Activated CD4-positive, CD25-positive, alpha-beta regulatory T cell treated with anti-CD3 and anti-CD28 coated beads, Interleukin-2, amount 50 U/mL, for 24 hours (primary cell): ENCODE results near the gene SRSF4.

Source experiments
- ATAC-seq, 2 donors: fragments of 150-1000 bp; cut with Tn5 transposase; one replicate each; pipeline ENCODE4 v1.10.0; 2021; ENCODE audit warnings: mild to moderate bottlenecking in 1 of 2, moderate library complexity in 1 of 2

The SRSF4 gene

DNA sequence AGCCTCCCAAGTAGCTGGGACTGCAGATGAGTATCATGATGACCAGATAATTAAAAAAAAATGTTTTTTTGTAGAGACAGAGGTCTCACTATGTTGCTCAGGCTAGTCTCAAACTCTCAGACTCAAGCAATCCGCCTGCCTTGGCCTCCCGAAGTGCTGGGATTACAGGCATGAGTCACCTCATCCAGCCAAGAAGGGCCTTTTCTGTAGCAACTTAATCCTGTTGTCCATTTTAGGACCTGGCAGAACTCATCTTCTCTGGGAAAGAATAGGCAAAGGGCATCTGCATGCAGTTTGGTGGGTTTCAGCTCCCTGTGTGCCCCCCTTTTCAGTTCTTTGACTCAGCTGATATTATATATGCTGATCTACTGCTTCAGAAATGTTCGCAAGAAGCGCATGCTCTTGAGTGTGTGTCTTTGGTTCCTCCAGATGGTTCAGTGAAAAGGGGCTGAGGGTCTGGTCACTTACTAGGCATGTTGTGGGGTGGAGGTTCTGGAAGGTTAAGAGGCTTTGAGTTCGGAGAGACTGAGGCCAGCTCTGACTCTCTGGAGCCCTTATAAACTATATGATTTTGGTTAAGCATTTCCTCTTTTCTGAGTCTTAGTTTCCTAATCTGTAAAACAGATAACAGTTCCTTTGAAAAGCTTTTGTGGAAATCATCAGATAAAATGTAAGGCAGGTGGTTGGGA is 19.4 kb upstream of the SRSF4 start:
- no peak for ATAC-seq

DNA sequence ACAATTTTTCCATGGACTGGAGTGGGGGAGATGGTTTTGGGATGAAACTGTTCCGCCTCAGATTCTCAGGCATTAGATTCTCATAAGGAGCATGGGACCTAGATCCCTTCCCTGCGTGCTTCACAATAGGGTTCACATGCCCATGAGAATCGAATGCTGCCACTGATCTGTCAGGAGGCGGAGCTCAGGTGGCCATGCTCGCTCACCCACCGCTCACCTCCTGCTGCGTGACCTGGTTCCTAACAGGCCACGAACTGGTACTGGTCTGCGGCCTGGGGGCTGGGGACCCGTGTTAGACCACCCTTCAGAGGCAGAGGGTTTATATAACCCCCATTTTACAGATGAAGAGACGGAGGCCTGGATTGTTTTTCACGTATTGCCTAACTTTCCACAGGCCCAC is 16.3 kb upstream of the SRSF4 start:
- no peak for ATAC-seq

DNA sequence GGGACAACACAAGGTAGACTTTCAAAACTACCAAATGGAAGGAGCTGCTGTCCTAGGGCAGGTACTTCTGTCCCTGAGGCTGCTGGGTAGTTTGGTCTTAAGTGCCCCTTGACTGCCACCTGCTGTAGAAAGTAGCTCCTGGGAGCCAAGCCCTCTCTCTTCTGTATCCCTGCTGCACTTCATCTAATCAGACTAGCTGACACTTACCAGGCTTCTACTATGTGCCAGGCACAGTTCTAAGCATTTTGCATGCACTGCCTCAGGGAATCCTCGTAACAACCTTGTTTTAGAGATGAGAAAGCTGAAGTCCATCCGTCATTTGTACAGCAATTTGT is 15.9 kb upstream of the SRSF4 start:
- peak; percentile 73 to 76 for ATAC-seq

DNA sequence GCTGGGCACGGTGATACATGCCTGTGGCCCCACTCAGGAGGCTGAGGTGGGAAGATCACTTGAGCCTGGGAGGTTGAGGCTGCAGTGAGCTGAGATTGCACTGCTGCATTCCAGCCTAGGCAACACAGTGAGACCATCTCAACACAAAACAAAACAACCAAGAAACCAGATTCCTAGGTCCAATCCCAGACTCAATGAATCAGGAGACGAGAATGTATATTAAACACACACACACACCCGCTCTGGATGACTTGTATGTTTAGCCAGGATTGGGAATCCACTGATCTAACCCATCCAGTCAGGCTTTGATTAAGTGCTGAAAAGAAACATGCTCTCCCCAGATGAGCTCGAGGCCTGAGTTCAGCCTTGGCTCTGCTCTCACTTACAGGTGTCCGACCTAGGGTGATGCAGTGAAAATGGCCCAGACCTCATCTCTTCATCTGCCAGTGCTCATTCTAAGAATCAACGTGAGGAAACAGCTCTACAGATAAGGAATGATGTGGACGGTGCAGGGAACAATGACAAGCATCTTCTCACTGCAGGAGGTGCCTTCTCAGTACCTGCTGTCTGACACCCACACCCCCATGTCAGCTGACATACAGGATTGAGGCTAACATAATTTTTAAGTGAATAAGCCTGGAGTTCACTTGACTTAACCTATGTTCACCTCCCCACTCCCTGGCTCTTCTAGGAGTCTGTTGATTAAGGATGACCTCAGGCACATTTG is 15.3 kb upstream of the SRSF4 start:
- no peak for ATAC-seq

DNA sequence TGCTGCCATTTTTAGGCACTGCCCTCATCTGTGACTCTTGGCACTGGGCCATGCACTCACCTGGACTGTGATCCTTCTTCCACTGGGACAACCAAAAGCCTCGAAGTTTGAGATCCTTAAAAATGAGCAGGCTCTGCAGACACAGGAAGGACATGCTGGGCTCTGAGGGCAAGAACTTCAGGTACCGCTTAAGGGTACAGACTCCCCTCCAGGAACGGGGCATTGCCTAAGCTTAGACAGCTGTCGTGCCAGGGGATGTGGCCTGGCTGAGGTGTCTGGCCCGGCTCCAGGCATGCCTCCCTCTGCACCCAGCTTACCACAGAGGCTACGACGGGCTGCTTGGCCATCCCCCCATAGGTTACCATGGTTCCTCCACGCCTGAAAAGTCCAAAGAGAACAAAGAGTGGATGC is 14.2 kb upstream of the SRSF4 start:
- no peak for ATAC-seq

DNA sequence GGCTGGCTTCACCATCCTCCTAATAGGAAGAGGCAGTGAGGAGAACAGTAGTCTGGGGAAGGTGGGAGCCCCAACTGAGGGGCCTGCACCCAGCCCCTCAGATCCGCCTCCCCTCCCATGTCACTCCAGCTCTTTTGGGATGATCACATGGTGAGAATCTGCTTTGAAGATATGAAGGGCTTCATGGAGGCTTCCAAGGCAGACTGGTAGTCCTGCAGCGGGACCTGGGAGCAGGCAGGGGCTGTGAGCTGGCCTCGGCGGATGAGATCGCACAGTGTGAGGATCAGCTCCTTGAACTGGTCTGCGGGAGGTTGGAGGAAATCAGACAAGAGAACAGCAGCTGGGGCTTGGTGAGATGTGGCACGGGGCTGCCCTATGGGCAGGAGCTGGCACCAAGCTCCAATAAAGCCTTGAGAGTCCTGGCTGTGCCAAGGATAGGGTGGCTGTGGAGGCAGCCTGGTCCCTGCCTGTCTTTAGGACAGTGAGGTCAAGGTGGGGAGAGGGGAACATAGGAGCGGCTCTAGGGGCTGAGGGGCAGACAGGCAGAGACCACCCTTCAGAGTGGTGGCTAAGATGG is 12.3 kb upstream of the SRSF4 start:
- ATAC-seq: no peak

DNA sequence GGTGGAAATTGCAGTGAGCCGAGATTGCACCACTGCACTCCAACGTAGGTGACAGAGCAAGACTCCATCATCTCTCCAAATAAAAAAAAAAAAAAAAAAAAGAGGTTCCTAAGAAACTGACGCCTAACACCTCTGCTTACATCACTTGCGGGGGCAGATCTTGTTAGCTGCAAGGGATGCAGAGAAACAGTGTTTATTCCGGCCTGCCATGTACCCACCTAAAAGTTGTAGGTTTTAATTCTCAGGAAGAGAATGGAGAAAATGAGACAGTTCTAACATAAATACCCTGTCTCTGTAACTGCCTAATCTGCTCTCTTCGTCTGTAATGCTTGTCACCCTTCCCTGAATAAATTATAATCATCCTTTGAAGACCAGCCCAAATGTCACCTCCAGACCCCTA is 9.0 kb upstream of the SRSF4 start:
- ATAC-seq: no peak

DNA sequence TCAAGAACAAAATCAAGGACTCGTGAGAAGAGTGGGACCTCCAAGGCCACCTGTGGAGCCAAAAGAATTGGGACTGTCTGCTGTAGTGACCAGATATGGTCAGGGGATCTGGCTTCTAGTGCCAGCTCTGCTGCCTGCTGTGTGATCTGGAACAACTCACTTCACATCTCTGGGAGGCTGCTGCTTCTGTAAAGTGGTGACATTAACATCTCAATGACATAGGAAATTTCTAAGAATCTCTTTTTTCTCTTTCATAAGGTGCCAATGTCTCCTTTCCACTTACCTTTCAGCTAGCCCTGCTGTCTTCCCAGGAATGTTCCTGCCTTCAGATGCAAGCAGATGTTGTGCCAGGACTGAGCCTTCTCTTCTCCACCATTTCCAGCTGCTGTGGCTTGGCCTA is 5.0 kb upstream of the SRSF4 start:
- ATAC-seq: no peak

DNA sequence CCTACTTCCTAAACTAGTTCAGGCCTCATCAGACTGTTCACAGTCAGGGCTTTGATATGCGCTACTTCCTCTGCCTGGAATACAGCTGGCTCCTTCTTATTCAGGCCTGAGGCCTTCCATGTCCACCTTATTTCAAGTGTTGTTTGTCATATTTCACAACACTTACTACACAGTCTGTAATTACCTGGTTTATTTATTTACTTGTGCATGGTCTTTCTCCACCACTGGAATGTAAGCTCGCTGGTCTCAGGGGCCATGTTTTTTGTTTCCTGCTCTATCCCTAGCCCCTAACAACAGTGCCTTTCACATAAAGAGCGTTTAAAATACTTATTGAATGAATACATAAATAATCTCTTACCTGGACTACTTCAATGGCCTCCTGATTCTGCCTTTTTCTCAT is 4.6 kb upstream of the SRSF4 start:
- ATAC-seq: no peak

DNA sequence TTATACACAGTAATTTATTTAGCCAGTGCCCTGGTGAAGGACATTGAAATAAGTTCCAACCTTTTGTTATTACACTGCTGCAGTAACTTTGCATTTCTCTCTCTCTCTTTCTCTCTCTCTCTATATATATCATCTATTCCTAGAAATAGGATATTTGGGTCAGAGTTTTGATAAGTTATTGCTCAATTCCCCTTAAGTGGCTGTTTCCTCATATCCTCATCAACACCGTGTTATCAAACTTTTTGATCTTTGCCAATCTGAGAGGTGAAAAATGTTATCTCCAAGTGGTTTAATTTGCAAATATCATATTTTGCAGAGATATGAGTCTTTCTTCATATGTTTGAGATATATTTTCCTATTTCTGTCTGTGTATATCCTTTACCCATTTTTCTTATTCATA is 1.6 kb upstream of the SRSF4 start:
- ATAC-seq: no peak

DNA sequence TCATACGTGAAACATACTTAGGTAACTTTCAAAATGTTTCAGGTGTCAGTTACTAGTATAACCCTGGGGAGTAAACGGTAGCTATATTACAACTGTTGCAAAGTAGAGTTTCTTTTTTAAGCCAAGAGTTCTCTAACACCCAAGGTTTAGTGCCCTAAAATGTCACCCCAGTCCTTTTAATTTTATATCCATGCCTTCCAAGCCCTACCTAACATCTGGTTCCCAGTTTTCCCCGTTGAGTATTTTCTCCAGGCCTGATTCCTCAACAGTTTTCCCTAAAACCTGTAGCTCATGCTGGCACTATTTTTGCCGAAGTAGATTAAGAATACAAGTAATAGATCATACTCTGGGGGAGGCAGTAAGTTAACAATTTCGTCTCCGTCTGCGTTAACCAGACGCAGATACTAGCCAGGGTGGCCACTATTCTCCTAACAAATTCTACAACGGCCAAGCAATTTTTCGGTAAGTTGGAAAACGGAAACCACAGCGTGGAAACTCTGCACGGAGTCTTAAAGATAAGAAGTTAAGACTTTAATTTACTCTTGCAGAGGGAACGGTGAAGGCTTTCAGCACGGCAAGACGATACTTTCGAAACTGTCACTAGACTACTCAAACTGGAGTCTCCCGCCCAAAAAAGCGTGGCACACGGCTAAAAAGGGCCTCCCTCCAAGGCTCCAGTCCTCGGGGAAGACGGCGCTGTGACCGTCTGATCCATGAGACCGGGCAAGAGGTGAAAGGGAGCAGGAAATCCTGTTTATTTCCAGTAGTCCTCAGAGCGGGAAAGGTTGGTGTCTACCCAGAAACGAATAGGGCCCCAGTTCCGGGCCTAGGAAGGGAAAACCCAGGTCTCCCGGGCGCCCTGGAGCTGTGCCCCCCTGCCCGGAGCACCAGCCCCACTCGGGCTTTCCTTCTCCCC is 945 bp downstream of the SRSF4 start:
- ATAC-seq: no peak

DNA sequence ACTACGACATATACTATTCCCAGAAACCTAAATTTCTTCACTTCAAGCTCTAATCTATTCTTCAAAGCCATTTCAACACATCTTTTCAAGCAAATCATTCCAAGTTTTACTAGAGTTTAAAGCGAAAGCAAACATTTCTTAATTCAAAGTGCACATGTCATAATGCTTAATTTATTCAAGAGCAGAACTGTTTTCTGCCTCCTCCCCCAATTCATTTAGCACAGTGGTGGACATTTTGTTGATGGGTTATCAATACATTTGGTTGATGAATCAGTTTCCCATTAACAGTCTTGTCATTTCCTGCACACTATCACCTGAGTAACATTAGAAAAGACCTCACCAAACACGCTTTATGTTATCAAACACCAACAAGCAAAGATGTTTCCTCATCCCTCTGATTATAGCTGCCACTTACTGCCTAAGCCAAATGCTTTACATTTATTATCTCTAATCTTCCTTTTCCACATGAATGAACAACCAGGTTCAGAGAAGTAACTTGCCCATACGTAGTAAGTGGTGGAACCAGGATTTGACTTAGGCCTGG is 2.0 kb downstream of the SRSF4 start:
- peak in 1 of 2 donors; percentile 14 for ATAC-seq

DNA sequence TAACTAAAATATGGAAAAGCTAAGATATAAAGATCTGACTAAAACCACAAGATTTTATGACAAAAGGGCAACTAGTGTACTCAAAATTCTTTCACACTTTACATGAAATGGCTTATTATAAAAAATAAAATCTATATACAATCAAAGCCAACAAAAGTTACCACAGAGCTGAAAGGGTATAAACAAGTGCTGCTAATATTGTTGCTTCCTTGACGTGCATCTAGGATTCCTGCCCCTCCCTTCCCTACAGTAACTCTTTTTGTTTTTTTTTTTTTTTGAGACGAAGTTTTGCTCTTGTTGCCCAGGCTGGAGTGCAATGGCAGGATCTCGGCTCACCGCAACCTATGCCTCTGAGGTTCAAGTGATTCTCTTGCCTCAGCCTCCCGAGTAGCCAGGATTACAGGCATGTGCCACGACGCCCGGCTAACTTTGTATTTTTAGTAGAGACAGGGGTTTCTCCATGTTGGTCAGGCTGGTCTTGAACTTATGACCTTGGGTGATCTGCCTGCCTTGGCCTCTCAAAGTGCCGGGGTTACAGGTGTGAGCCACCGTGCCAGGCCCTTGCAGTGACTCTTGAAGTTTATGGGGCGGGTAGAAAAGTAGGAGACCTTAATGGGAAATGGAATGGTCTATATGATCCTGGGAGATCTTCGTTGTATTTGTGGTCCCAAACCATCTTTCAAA is 4.5 kb downstream of the SRSF4 start:
- ATAC-seq: no peak

DNA sequence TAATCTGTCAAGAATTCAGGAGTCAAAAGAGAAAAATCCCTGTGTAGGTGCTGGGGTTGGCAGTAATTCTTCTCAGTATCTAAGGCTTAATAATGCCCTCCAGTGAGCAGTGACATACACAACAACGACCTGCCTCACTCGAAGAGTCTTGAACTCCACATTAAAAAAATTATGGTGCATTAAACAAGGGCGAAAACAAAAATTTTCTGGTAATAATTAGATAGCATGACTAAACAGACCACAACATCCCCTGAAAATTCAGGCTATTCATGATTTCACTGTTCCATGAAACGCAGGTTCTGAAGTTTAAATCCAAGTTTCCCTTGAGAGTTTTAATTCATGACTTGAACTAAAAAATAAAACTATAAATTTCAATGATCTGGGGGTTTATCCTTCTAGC is 5.1 kb downstream of the SRSF4 start:
- ATAC-seq: no peak

DNA sequence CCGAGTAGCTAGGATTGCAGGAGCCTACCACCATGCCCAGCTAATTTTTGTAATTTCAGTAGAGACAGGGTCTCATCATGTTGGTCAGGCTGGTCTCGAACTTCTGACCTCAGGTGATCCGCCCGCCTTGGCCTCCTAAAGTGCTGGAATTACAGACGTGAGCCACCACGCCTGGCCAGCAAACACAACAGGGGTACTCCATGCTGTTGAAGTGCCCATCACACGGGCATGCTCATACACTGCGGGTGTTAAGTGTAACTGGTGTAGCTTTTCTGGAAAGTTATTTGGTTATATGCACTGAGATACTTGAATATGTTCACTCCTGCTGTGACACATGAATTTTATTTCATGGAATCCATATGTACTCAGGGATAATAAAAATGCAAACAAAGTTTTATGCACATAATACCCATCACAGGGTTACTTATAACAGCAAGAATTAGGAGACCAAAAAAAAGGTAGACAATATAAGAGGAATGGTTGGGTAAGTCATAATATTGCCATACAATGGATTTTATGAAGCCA is 9.2 kb downstream of the SRSF4 start:
- no peak for ATAC-seq

DNA sequence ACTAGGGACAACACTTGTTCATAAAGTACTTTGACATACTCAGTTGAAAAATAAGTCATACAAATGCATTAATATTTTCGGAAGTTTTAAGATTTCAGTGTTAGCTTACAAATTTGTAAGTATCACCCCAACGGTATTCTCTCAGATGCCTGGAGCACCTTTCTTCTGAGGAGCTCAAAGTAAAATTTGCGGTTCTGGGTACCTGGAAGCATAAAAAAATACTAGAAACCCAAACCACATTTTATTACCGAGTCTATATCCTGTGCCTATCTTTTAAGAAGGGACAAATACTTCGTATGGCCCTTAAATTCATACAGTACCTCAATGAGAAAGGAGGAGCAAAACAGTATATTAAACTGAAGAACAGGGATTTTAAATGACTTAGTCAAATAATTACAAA is 10.2 kb downstream of the SRSF4 start:
- no peak for ATAC-seq

DNA sequence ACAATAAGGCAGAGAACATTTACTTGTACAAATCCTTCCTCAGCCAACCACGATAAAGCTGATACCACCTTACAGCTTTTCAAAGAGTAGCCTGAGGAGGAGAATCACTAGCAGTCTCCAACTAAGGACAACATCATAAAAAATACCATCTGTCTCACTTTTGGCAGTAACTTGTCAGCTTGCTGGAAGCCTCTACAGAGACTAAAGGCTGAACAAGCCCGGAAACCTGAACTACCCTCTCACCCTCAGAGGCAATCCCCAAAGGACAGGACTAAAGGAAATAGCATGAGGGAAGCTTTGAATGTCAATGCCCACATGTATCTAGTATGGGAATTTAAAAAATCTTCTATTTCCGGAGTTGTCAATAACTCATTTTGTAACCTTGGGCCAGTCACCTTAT is 10.6 kb downstream of the SRSF4 start:
- no peak for ATAC-seq

DNA sequence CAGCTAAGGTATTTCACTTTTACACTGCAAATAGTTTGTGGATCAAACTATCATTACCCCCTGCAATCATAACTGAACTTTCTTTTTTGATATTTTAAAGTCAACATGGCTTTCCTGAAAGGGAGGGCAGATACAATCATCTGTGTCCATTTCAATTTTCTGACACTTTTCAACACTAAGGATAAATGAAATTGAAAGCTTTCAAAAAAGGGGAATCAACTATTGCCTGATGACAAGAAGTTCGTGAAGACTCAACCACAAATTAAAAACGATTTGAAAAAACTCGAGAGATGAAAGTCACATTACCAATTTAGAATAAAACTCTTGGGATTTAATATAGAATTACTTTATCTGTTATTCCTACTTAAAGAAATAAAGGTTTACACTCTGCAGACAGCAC is 11.7 kb downstream of the SRSF4 start:
- ATAC-seq: no peak

DNA sequence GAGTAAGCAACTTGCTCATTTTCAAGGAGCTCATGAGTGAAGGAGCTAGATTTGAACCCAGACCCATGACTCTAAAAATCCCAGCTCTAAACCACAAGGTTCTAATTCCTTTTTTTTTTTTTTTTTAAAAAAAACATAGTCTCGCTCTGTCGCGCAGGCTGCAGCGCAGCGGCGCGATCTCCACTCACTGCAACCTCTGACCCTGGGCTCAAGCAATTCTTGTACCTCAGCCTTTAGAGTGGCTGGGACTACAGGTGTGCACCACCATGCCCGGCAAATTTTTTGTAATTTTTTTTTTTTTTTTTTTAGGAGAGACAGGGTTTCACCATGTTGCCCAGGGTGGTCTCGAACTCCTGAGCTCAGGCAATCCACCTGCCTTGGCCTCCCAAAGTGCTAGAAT is 13.8 kb downstream of the SRSF4 start:
- ATAC-seq: no peak

DNA sequence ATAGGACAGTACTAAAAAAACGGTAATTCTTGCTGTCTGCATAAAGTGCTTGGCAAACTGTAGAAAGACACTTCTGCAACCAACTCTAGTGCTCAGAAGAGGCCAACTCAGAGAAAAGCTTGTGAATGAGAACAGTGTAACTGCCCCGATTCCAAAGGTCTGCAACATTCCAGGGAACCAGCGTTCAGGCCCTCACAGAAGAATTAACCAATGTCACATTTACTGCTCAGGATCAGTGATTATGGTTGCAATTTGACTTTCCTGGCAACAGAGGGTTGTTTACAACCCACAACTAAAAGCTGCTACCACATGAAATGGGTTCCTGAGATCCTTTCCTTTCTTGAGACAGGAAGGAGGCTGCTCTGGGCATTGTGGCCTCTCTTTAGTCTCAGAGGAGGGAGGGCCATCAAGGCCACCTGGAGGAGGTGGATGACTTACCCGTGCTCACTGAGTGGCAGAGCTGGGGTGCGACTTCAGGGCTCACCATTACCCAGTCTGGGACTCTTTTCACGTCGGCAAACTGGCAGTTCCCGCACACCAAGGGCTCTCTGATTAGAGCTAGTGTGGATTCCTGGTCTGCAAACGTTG is 15.3 kb downstream of the SRSF4 start:
- no peak for ATAC-seq

DNA sequence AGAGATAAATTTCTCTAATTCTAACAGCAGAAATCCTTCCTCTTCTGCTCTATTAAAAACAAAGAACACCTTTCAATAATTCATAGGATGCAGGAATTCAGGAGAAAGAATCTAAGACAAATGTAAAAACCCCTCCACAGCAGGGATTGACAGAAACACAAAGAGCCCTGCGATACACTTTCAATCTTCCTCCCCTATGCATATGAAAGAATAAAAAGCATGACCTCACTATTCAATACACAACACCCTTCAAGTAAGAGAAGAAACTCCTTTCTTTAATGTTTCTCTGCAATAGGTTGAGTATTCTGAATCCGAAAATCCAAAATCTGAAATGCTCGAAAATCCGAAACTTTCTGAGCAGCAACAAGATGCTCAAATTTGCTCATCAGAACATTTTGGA is 17.1 kb downstream of the SRSF4 start:
- no peak for ATAC-seq
